PC-9 (cell line): ENCODE measurements around the gene SIAE. TPM values are rescaled to one million over a fixed set of nuclear protein-coding genes. Genes with fewer than 3 reads are reported as not detected.
A peak's percentile ranks its signal among the peaks of the same experiment; 100 is the strongest.

Experiments used
- BruUV-seq: library from RNA; stranded (reverse); fragments of 400-500 nt; replicated peaks from 2 replicates; lab custom pipeline; 2021; lab: Mats Ljungman, UMichigan
- CTCF ChIA-PET: fragments of 300-600 bp; sonication (Branson Sonifier 250); formaldehyde crosslinking; loops from one replicate; lab custom pipeline; 2022; ENCODE audit warnings: antibody characterized with exemption; lab: Charles Lee
- POLR2A ChIA-PET: fragments of 300-600 bp; sonication (Branson Sonifier 250); formaldehyde crosslinking; loops from one replicate; lab custom pipeline; 2022; ENCODE audit warnings: antibody characterized with exemption; ENCODE audit not compliant: unreplicated experiment; lab: Charles Lee
- DNase-seq, 2 experiments: peaks; one replicate each; pipeline versions ENCODE4 v3.0.0 to v3.0.0-alpha.2; 2015 to 2022; ENCODE audit warnings: mixed read lengths in 1 of 2
- H2AFZ ChIP-seq: fragments of 200-600 bp; sonication (generic); 2 replicates; pipeline ENCODE4 v1.8.1; 2017; ENCODE audit warnings: antibody characterized with exemption
- H3F3A ChIP-seq: fragments of 200-600 bp; sonication (generic); 2 replicates; pipeline ENCODE4 v1.8.1; 2017; ENCODE audit warnings: antibody characterized with exemption, mild to moderate bottlenecking, low read depth; ENCODE audit not compliant: insufficient read depth
- H3K27ac ChIP-seq: fragments of 200-600 bp; sonication (generic); 2 replicates; pipeline ENCODE4 v1.6.1; 2016; ENCODE audit warnings: mixed run types
- H3K27me3 ChIP-seq: fragments of 200-600 bp; sonication (generic); 2 replicates; pipeline ENCODE4 v1.6.1; 2016; ENCODE audit warnings: low read depth, mixed run types; ENCODE audit not compliant: insufficient read depth
- H3K36me3 ChIP-seq: fragments of 200-600 bp; sonication (generic); 2 replicates; pipeline ENCODE4 v1.6.1; 2016; ENCODE audit warnings: low read depth, mixed run types
- H3K4me1 ChIP-seq: fragments of 200-600 bp; sonication (generic); replicated peaks from 2 replicates; pipeline ENCODE4 v1.6.1; 2016; ENCODE audit warnings: mixed run types; ENCODE audit not compliant: insufficient read depth
- H3K4me2 ChIP-seq: fragments of 200-600 bp; sonication (generic); 2 replicates; pipeline ENCODE4 v1.6.1; 2017; ENCODE audit warnings: mixed run types
- H3K4me3 ChIP-seq: fragments of 200-600 bp; sonication (generic); 2 replicates; pipeline ENCODE4 v1.6.1; 2016; ENCODE audit warnings: mixed run types
- H3K79me2 ChIP-seq: fragments of 200-600 bp; sonication (generic); 2 replicates; pipeline ENCODE4 v1.6.1; 2017; ENCODE audit warnings: low read depth, mixed run types
- H3K9me2 ChIP-seq: fragments of 200-600 bp; sonication (generic); 2 replicates; pipeline ENCODE4 v1.8.1; 2017; ENCODE audit warnings: mild to moderate bottlenecking; ENCODE audit not compliant: insufficient read depth
- H3K9me3 ChIP-seq: fragments of 200-600 bp; sonication (generic); 2 replicates; pipeline ENCODE4 v1.8.1; 2016; ENCODE audit warnings: low read depth; ENCODE audit not compliant: insufficient read depth
- H4K20me1 ChIP-seq: fragments of 200-600 bp; sonication (generic); 2 replicates; pipeline ENCODE4 v1.8.1; 2017; ENCODE audit not compliant: insufficient read depth
- CTCF ChIP-seq: fragments of 200-600 bp; sonication (generic); conservative IDR thresholded peaks from 2 replicates; pipeline ENCODE4 v1.6.1; 2017; ENCODE audit warnings: mixed run types, antibody characterized with exemption, mild to moderate bottlenecking, moderate library complexity
- EZH2 ChIP-seq: fragments of 200-600 bp; sonication (generic); IDR thresholded peaks from 2 replicates; pipeline ENCODE4 v1.8.0; 2017; ENCODE audit warnings: antibody characterized with exemption, low read depth
- intact Hi-C: fragments of 100-400 bp; cut with micrococcal nuclease; formaldehyde crosslinking; loops from one replicate; pipeline ENCODE4 v1.10.0; 2022; ENCODE audit not compliant: unreplicated experiment
- total RNA-seq: library from RNA; stranded (reverse); gene quantifications from 2 replicates; pipeline ENCODE4 v1.2.3, GENCODE V29; 2021

Gene SIAE
- total RNA-seq, 1 experiment from 2014 or later, result 29.2 TPM

GRCh38 chr11:124716591-124716990, 43.1 kb upstream of the SIAE start:
- TF ChIP-seq EZH2 (no peak), CTCF (no peak)
- POLR2A ChIA-PET, result interaction anchor here (0.6 kb wide), 1 partner anchor 23 kb away, joined by 6 read pairs; no protein-coding TSS in a partner anchor
- no peaks in the 10 kb centered on the region for H3K36me3 ChIP-seq
- no peak for DNase-seq
- no peaks in the 10 kb centered on the region for H3K79me2 ChIP-seq
- no TSS peak for BruUV-seq
- intact Hi-C loops, result no loop called here
- no peak overlapping the region for H2AFZ ChIP-seq
- no peaks in the 10 kb centered on the region for H3K9me3 ChIP-seq
- H4K20me1 ChIP-seq, result no peaks in the 10 kb centered on the region
- H3K27ac ChIP-seq, result no peak overlapping the region
- H3K4me3 ChIP-seq, result no peak overlapping the region
- H3K9me2 ChIP-seq, result no peaks in the 10 kb centered on the region
- H3K27me3 ChIP-seq, result peaks cover 40% of the 10 kb centered on the region
- no peaks in the 10 kb centered on the region for H3F3A ChIP-seq
- H3K4me1 ChIP-seq, result no peaks in the 10 kb centered on the region
- no peak overlapping the region for H3K4me2 ChIP-seq
- CTCF ChIA-PET, result no interaction called here

GRCh38 chr11:124712392-124712791, 38.9 kb upstream of the SIAE start:
- intact Hi-C loops, result no loop called here
- H3K9me2 ChIP-seq, result no peaks in the 10 kb centered on the region
- peaks cover 2% of the 10 kb centered on the region for H3K27me3 ChIP-seq
- no peaks in the 10 kb centered on the region for H4K20me1 ChIP-seq
- no peaks in the 10 kb centered on the region for H3F3A ChIP-seq
- no peaks in the 10 kb centered on the region for H3K79me2 ChIP-seq
- TF ChIP-seq CTCF, result no peak
- no peak for TF ChIP-seq EZH2
- no peak overlapping the region for H3K4me3 ChIP-seq
- no peak overlapping the region for H2AFZ ChIP-seq
- POLR2A ChIA-PET, result no interaction called here
- no peaks in the 10 kb centered on the region for H3K4me1 ChIP-seq
- CTCF ChIA-PET, result no interaction called here
- H3K4me2 ChIP-seq, result no peak overlapping the region
- H3K36me3 ChIP-seq, result no peaks in the 10 kb centered on the region
- DNase-seq, result no peak
- H3K27ac ChIP-seq, result no peak overlapping the region
- H3K9me3 ChIP-seq, result no peaks in the 10 kb centered on the region
- no TSS peak for BruUV-seq

- Histone ChIP-seq H3K4me3 (no peak overlapping the region), H3K36me3 (no peaks in the 10 kb centered on the region), H3K27me3 (no peaks in the 10 kb centered on the region), H3K4me1 (no peaks in the 10 kb centered on the region), H3K27ac (no peak overlapping the region), H3K79me2 (no peaks in the 10 kb centered on the region), H3K4me2 (0 out of 2 replicates have a peak overlapping the region, but pooled peaks have one; percentile 3), H4K20me1 (no peaks in the 10 kb centered on the region), H3K9me2 (no peaks in the 10 kb centered on the region), H2AFZ (peak overlapping the region; percentile 43), H3K9me3 (no peaks in the 10 kb centered on the region), H3F3A (no peaks in the 10 kb centered on the region)
- TF ChIP-seq EZH2 (no peak), CTCF (no peak)
- intact Hi-C loops, result no loop called here
- POLR2A ChIA-PET, result no interaction called here
- DNase-seq, result peak; percentile 8 to 46
- CTCF ChIA-PET, result no interaction called here
- no TSS peak for BruUV-seq
Measured at GRCh38 chr11:124707829-124708228, 34.3 kb upstream of the SIAE start.
